Body of pancreas (tissue), 4 donors: ENCODE data around the gene ADRA2A. TPM values are rescaled to one million over a fixed set of nuclear protein-coding genes. Genes with fewer than 3 reads are reported as not detected.

ENCODE experiments used
- ATAC-seq: fragments of 150-250 bp; one replicate; pipeline ENCODE4 v1.9.1; 2016
- DNase-seq, 4 donors: peaks; one replicate each; pipeline ENCODE4 v3.0.0-alpha.2; 2019
- H3K27ac ChIP-seq, 4 donors: fragments of 200-600 bp; sonication (generic); 1 replicate in 3 of 4; 2 replicates in 1 of 4; pipeline versions ENCODE4 v1.5.1 to v1.6.1; 2016 to 2019; ENCODE audit warnings: mild to moderate bottlenecking in 1 of 4, mixed read lengths in 1 of 4, moderate library complexity in 1 of 4
- H3K27me3 ChIP-seq, 2 donors: fragments of 200-600 bp; sonication (generic); one replicate each; pipeline ENCODE4 v1.6.0; 2016; ENCODE audit warnings: mild to moderate bottlenecking in 1 of 2
- H3K36me3 ChIP-seq, 2 donors: fragments of 200-600 bp; sonication (generic); replicated peaks in 1 of 2; 2 replicates each; pipeline ENCODE4 v1.5.1; 2016; ENCODE audit warnings: low read depth in 2 of 2; ENCODE audit not compliant: insufficient read depth in 1 of 2
- H3K4me1 ChIP-seq: fragments of 200-600 bp; sonication (generic); one replicate; pipeline ENCODE4 v1.6.0; 2016
- H3K4me3 ChIP-seq, 2 donors: fragments of 200-600 bp; sonication (generic); 1 replicate in 1 of 2; 2 replicates in 1 of 2; pipeline ENCODE4 v1.5.1; 2016 to 2019
- H3K9me3 ChIP-seq, 3 donors: fragments of 200-600 bp; sonication (generic); 1 replicate in 2 of 3; 2 replicates in 1 of 3; pipeline ENCODE4 v1.5.1; 2016
- CTCF ChIP-seq, 7 experiments: fragments of 450-650 bp in 4 of 7; fragments of 200-600 bp in 3 of 7; sonication (generic) in 3 of 7; IDR thresholded peaks; one replicate each; pipeline ENCODE4 v1.5.1; 2016 to 2019; ENCODE audit warnings: antibody characterized with exemption in 7 of 7
- POLR2A ChIP-seq, 3 donors: fragments of 450-650 bp; IDR thresholded peaks; one replicate each; pipeline ENCODE4 v1.6.1; 2016; ENCODE audit warnings: antibody characterized with exemption in 3 of 3, mild to moderate bottlenecking in 2 of 3
- WGBS, 2 donors: methylation state at CpG; one replicate each; pipeline ENCODE4 v1.1.5; 2017; 5-methylcytosine and 5-hydroxymethylcytosine counted together
- intact Hi-C: fragments of 100-400 bp; cut with DNase I; formaldehyde crosslinking; loops from one replicate; pipeline ENCODE4 v1.15.1; 2023
- small RNA-seq: library from RNA; depleted of rRNA; stranded (forward); fragments of <200 nt; gene quantifications from one replicate; pipeline ENCODE3, GENCODE V24; 2016
- total RNA-seq, 2 donors: library from RNA; depleted of rRNA; stranded (reverse); fragments of >200 nt; gene quantifications; one replicate each; pipeline ENCODE4 v1.1.0, GENCODE V29; 2016

The ADRA2A gene
- total RNA-seq, 2 donors from 2014 or later, result 25.4 to 115 TPM

DNA sequence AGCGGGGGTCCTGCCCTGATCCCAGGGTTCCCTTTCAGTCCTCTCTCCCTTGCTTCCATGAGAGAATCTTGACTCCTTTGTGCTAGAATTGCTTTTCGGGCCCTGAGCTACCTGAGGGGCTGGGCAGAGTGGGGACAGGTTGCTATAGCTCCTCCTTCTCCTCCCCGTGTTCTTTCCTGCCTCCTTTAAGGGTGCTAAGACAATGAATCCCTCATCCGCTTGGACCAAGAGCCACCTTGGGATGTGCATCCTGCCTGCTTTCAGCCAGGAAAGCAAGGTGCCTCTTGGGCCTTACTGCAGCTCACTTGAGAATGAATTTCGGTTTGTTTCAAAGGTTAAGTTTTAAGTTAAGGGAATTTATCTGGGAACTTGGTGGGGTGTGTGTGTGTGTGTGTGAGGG is 53.6 kb downstream of the ADRA2A start:
- Histone ChIP-seq H3K36me3 (no peaks in the 10 kb centered on the region), H3K4me1 (peaks cover 19% of the 10 kb centered on the region), H3K27ac (peak overlapping the region in 3 of 4 donors; percentile 39 to 56 (median 50)), H3K9me3 (no peaks in the 10 kb centered on the region), H3K27me3 (no peaks in the 10 kb centered on the region), H3K4me3 (no peak overlapping the region)
- no peak for TF ChIP-seq CTCF (IDR thresholded peaks at IDR 0.05)
- no peak for TF ChIP-seq POLR2A (IDR thresholded peaks at IDR 0.05)
- DNase-seq, result no peak
- intact Hi-C loops, result no loop called here
- ATAC-seq, result no peak
- 77 to 81% methylated on average over 5 of the region's 5 CpGs for WGBS, 2 donors

Small RNA genes within 50 kb of the gene (small RNA-seq; reads per million reads assigned to genes)
- not detected for gene AL355863.1

Other genes starting within 250 kb of the ADRA2A start
- gene PDCD4, start 205.1 kb upstream of the ADRA2A start, total RNA-seq, result 100 to 1,000 TPM; 332 to 458 TPM
- gene BBIP1, start 157.8 kb upstream of the ADRA2A start, total RNA-seq, result 10 to 100 TPM in 1 of 2 donors, 1 to 10 TPM in 1; 2.0 to 22.3 TPM
- gene SHOC2, start 157.4 kb upstream of the ADRA2A start, total RNA-seq, result 10 to 100 TPM; 24.1 to 26.0 TPM